Inflammatory macrophage treated with lipopolysaccharide for 1 hour (primary cell): ENCODE results near the gene DUSP18.
"Not testable (repeated sequence)": the region's sequence is repeated elsewhere in the genome, so short reads cannot be mapped to it uniquely, and the experiment has no call there.

Experiments used
- DNase-seq, 2 donors: peaks; one replicate each; pipeline ENCODE4 v3.0.0-alpha.2; 2020 to 2022

DUSP18 gene

GRCh38 chr22:30667494-30668385 lies at the start of gene DUSP18:
DUSP18 (minus strand) TSS chr22:30667875; CDS start chr22:30664003, 3,872 bp downstream.
- DNase-seq, result peak; percentile 85 to 97

- DNase-seq, result no peak
These were observed 46.4 kb upstream of the DUSP18 start for GRCh38 chr22:30714062-30714461.

- no peak for DNase-seq
These were observed 44.4 kb upstream of the DUSP18 start for GRCh38 chr22:30712094-30712493.

- DNase-seq, result not testable (repeated sequence)
These were observed 42.3 kb upstream of the DUSP18 start for GRCh38 chr22:30709980-30710379.

- no peak for DNase-seq
These were observed 38.3 kb upstream of the DUSP18 start for GRCh38 chr22:30705710-30706651.

GRCh38 chr22:30704978-30705377 lies 37.3 kb upstream of the DUSP18 start:
- DNase-seq, result no peak

GRCh38 chr22:30702856-30703255 lies 35.2 kb upstream of the DUSP18 start:
- DNase-seq, result no peak

- no peak for DNase-seq
These were observed 34.2 kb upstream of the DUSP18 start for GRCh38 chr22:30701872-30702271.

GRCh38 chr22:30697975-30698374 lies 30.3 kb upstream of the DUSP18 start:
- DNase-seq, result no peak

GRCh38 chr22:30695871-30696655 lies 28.4 kb upstream of the DUSP18 start:
- DNase-seq, result no peak

GRCh38 chr22:30695351-30695851 lies 27.7 kb upstream of the DUSP18 start:
- no peak for DNase-seq

GRCh38 chr22:30694640-30695350 lies 27.1 kb upstream of the DUSP18 start, which contains the start of gene OSBP2:
OSBP2 (plus strand) TSS chr22:30694874; CDS start chr22:30694910, 36 bp downstream.
- DNase-seq, result peak in 1 of 2 donors; percentile 30

- DNase-seq, result peak; percentile 46 to 58
These were observed 26.5 kb upstream of the DUSP18 start for GRCh38 chr22:30694171-30694639.

GRCh38 chr22:30691204-30691603 lies 23.5 kb upstream of the DUSP18 start:
- DNase-seq, result no peak

GRCh38 chr22:30689622-30690021 lies 21.9 kb upstream of the DUSP18 start:
- DNase-seq, result no peak

GRCh38 chr22:30687358-30687757 lies 19.7 kb upstream of the DUSP18 start:
- no peak for DNase-seq

GRCh38 chr22:30685178-30685577 lies 17.5 kb upstream of the DUSP18 start:
- DNase-seq, result no peak

- no peak for DNase-seq
These were observed 14.2 kb upstream of the DUSP18 start for GRCh38 chr22:30681831-30682230.

- DNase-seq, result peak; percentile 25 to 57
These were observed 13.5 kb upstream of the DUSP18 start for GRCh38 chr22:30680991-30681770.

GRCh38 chr22:30679895-30680690 lies 12.4 kb upstream of the DUSP18 start:
- not testable (repeated sequence) for DNase-seq
